Ishikawa (cell line): ENCODE data around the gene NKD2.

Source experiments
- CEBPB ChIP-seq: IDR thresholded peaks from 2 replicates; pipeline ENCODE4 v1.6.1; 2012
- CREB1 ChIP-seq: IDR thresholded peaks from 2 replicates; pipeline ENCODE4 v1.6.1; 2012; ENCODE audit warnings: low read depth
- EGR1 ChIP-seq: IDR thresholded peaks from 2 replicates; pipeline ENCODE4 v1.6.1; 2012
- EP300 ChIP-seq: IDR thresholded peaks from 2 replicates; pipeline ENCODE4 v1.6.1; 2012; ENCODE audit warnings: borderline replicate concordance
- FOXM1 ChIP-seq: IDR thresholded peaks from 2 replicates; pipeline ENCODE4 v1.6.1; 2012; ENCODE audit warnings: low read depth, borderline replicate concordance
- MAX ChIP-seq: IDR thresholded peaks from 2 replicates; pipeline ENCODE4 v1.6.1; 2012
- NFIC ChIP-seq: IDR thresholded peaks from 2 replicates; pipeline ENCODE4 v1.6.1; 2012
- RAD21 ChIP-seq: IDR thresholded peaks from 2 replicates; pipeline ENCODE4 v1.6.1; 2012; ENCODE audit warnings: low read depth
- REST ChIP-seq: IDR thresholded peaks from 2 replicates; pipeline ENCODE4 v1.6.1; 2012; ENCODE audit warnings: low read depth, mild to moderate bottlenecking
- TAF1 ChIP-seq: IDR thresholded peaks from 2 replicates; pipeline ENCODE4 v1.6.1; 2012; ENCODE audit warnings: low read depth, mild to moderate bottlenecking
- TCF12 ChIP-seq: IDR thresholded peaks from 2 replicates; pipeline ENCODE4 v1.6.1; 2012; ENCODE audit warnings: low read depth
- TEAD4 ChIP-seq: IDR thresholded peaks from 2 replicates; pipeline ENCODE4 v1.6.1; 2012
- USF1 ChIP-seq: IDR thresholded peaks from 2 replicates; pipeline ENCODE4 v1.6.1; 2012
- YY1 ChIP-seq: IDR thresholded peaks from 2 replicates; pipeline ENCODE4 v1.6.1; 2012; ENCODE audit warnings: low read depth
- ZBTB7A ChIP-seq: IDR thresholded peaks from 2 replicates; pipeline ENCODE4 v1.6.1; 2012; ENCODE audit warnings: low read depth

NKD2 gene

GRCh38 chr5:1068204-1068894 is 59.7 kb downstream of the NKD2 start:
- TF ChIP-seq CREB1 (no peak), CEBPB (no peak), RAD21 (no peak), EP300 (no peak), NFIC (no peak), MAX (no peak), EGR1 (no peak)

GRCh38 chr5:1068895-1069719 is 60.5 kb downstream of the NKD2 start:
- TF ChIP-seq YY1 (no peak), USF1 (no peak), TAF1 (no peak), MAX (no peak), FOXM1 (no peak)

- TF ChIP-seq USF1 (no peak), FOXM1 (no peak), MAX (no peak), ZBTB7A (no peak), TEAD4 (no peak), CEBPB (no peak), EP300 (no peak), RAD21 (no peak), NFIC (no peak)
Observed at GRCh38 chr5:1069720-1070088, 61.1 kb downstream of the NKD2 start.

GRCh38 chr5:1073239-1074102 is 64.9 kb downstream of the NKD2 start:
- TF ChIP-seq USF1 (no peak), YY1 (no peak), EGR1 (no peak), ZBTB7A (no peak), TCF12 (no peak), MAX (no peak), TAF1 (no peak), CREB1 (no peak), EP300 (no peak), CEBPB (no peak), FOXM1 (no peak), NFIC (no peak), RAD21 (no peak), REST (no peak), TEAD4 (no peak)

- no peak for TF ChIP-seq FOXM1
- no peak for TF ChIP-seq TCF12
- TF ChIP-seq EGR1, result no peak
- TF ChIP-seq REST, result no peak
- no peak for TF ChIP-seq TAF1
- no peak for TF ChIP-seq CEBPB
- TF ChIP-seq CREB1, result no peak
- no peak for TF ChIP-seq YY1
- TF ChIP-seq RAD21, result no peak
- TF ChIP-seq ZBTB7A, result no peak
- TF ChIP-seq TEAD4, result no peak
- TF ChIP-seq MAX, result no peak
Observed at GRCh38 chr5:1074226-1074625, 65.6 kb downstream of the NKD2 start.
